SKM-1 (cell line): Measurements from ENCODE around the gene KLC4.

Source experiments
- DNase-seq: peaks from one replicate; lab custom pipeline; 2025; ENCODE audit not compliant: unreplicated experiment; lab: John Stamatoyannopoulos, UW

Gene KLC4

DNA sequence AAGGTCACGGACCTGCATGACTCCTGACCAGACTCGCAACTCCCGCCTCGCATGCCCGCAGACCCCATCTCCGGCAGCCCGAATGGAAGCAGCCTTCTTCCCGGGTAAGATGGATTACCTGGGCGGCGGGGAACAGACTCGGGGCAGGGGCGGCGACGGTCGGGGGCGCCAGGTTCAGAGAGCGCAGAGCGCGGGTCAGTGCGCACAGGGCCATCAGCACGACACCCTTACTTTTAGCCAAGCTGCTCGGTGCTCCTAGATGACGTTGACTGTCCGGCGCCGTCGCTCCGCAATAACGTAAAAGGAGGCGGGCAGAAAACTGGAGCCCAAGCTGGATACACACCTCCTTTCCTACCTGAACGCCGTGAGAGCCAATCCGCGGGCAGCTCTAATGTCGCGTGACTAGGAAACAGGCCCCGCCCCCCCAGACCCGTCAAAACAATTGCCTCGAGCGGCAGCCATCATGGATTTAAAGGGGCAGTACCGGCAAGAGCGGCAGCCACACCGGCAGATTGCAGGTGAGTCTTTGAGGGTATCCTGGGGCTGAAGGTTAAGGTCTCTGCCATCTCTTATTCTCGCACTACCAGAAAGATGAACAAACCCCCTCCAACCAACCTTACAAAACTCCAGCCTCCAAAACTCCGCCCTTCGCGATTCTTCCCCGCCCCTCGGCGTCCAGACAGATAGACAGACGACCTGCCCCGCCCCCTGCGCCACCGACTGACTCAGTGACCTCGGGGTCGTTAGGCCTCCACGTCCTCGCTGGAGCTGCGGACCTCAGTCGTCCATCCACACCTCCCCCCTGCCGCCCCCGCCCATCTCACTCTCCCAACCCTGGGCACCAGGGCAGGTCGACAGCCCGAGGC is at the start of gene KLC4, which contains the start of gene MRPL2:
Gene KLC4 (plus strand): TSS at position 464 of the 866 bp plus-strand sequence. CDS start 1,705 bp downstream, outside the sequence.
Gene MRPL2 (minus strand): TSS at position 267 of the 866 bp plus-strand sequence. CDS start 53 bp downstream, at position 214.
- DNase-seq, result peak; percentile 99

DNA sequence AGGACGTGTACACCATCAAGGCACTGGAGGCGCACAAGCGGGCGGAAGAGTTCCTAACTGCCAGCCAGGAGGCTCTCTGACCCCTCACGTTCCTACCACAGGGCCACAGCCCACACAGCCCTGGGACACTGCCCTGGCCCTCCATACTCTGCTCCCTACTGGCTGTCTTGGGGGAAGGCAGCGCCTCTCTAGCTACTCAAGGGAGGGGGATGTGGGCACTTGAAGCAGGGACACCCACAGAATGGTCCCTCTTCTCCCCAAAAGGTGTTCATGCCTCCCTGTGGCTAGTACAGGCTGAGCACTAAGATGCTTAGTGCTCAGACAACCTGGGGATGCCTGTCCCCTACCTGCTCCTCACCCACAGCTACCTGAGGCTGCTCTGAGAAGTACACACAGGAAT is 48.2 kb upstream of the KLC4 start:
- no peak for DNase-seq

DNA sequence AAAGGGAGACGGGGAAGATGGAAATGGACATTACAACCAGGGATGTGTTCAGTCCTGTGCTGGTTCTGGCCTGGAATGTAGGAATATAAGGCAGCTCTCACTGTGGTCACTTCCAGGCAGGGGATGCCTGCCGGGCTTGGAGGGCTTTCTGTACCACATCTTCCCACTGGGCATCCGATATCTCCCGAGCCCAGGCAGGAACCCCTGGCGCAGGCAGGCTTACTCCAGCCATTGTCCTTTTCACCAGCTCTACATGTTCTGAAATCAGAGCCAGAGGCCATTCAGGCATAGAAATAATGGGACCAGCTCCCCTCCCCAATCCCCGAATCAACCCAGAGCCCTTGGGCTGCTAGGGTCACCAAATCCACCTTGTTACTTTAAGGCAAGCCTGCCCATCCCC is 47.1 kb upstream of the KLC4 start:
- DNase-seq, result no peak

DNA sequence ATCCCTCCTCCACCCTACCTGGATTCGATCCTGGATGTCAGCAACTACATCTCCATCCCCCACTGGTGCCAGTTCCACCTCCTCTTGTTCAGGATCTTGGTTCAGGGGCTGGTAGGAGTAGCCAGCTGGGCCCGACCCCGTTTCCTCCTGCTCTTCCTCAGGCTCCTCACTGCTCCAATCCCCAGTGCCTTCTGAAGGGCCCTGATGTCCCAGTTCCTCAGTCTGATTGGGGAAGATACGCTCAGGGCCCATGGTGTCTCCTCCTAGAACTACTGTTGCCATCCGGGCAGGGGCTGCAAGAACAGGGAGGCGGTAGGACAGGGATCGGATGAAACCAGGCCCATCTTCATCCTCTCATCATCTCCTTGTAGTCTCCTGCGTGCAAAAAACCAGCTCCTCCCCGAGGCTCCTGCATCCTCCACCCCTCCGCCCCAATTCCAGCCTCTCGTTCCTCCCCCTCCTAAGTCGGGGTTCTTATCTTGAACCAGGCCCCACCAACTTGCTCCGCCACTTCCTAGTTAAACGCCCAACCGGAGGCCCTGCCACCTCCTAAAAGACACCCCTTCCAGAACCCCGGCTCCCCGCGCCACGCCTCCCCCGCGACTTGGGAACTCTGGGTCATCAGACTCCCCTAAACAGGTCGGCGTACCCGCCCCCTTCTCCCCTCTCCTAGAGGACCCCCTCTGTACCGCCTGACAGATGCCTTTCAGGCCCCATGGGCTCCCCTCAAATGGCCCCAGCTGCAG is 46.2 kb upstream of the KLC4 start:
- no peak for DNase-seq

DNA sequence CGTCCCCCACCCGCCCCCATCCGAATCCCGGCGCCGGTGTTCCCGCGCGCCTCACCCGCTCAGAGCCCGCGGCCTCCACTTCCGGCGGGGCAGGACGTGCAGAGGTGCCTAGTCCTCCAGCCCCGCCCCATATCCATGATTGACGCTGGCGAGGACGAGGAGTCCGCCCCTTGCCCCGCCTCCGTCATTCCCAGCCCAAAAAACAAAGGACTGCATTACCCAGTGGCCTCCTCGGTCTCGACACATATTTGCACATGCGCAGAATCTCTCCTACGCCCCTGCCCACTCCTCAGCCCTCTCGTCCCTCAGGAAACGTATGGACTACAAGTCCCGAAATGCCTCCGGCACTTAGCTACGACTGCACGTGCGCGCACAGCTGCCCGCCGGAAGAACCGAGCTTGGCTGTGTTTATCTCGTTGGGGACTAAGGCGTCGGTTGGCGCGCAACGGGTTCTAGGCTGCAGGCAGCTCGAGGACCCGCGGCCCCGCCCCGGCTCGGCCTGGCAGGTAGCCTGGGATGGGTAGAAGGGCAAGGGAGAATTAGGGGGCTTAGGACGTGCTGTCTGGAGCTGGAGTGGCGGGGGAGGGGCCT is 45.5 kb upstream of the KLC4 start, which contains the start of the genes KLHDC3 and MEA1:
Gene KLHDC3 (plus strand): TSS at position 407 of the 591 bp plus-strand sequence. CDS start 2,944 bp downstream, outside the sequence.
Gene MEA1 (minus strand): TSS at position 104 of the 591 bp plus-strand sequence. CDS start 133 bp downstream, outside the sequence.
- peak; percentile 99 for DNase-seq

DNA sequence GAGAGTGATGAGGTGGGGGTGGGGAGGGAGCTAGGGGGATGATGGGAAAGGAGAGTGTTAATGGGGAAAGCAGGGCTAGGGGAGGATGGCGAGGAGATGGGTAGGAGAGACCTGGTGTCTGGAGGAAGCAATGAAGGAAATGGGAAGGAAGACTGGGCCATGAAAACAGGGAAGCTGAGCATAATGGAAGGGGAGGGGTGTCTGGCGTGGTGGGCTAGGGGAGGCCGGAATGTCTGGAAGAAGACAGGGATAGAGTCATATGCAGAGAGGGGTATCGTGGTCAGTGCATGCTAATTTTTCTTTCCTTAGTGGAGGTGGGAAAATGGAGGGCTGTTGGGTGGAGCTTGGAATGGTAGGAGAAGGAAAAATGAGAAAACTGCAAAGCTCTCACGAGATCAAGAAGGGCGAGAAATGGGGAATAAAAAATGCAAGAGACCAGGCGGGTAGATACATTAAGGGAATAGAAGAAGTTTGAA is 45.0 kb upstream of the KLC4 start:
- no peak for DNase-seq

DNA sequence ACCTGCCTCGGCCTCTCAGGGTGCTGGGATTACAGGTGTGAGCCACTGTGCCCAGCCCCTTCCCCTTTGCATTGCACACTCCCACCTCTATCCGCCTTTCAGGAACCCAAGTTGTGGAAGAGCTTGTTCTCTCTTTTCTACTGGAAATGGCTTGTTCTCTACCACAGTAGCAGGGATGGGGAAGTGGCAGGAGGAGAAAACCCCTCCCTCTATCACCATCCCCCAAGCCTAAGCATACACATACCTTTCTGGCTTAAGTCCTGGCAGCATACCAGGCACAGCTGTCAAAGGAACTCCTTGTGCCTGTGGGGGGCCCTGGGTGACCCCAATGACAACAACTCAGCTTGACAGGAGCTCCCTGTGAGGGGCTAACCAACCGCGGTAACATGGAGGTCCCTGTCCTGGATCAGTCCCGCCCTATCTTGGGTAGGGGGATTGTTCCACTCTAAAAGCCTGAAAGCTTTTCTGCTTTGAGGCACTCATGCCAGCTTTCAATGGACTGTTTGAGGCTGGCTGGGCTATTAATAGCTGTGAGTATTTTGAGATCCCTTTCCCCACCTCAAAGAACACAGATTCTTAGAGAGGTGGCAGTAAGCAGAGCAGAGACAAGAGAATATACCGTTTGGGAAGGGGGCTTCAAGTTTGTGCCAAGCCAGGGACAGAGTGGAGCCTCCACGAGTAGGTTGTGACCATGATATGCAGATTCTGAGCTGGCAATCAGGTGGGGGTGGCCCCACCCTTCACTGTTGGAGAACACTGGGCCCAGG is 43.1 kb upstream of the KLC4 start:
- DNase-seq, result no peak

DNA sequence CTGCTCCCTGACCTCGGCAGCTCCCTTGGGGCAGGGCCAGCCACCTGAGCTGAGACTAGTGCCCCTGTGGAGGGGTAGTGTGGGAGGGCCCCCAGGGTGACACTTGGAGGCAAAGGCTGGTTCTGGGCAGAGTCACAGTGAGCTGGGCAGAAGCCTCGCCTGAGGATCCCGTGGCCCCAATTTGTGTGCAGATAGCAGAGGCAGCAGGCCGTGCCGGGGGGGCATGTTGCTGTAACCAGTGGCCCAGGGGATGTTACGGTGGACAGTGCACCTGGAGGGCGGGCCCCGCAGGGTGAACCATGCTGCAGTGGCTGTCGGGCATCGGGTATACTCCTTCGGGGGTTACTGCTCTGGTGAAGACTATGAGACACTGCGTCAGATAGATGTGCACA is 42.5 kb upstream of the KLC4 start:
- DNase-seq, result no peak

DNA sequence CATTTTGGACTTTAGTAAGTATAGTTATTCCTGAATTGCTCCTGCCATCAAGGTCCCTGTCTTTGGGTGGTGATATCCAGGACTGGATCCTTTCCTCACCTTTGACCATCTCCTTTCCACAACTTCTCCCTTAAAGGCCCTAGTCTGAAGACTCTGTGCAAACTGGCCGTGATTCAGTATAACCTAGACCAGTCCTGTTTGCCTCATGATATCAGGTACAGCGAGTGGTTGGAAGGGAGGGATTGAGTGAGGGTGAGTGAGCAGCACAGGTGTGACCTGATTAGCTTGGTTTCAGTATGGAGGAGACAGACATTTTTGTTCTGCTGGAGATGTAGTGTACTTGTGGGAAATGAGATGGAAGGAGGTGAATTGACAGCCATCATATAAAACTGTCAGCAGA is 40.3 kb upstream of the KLC4 start:
- DNase-seq, result no peak

DNA sequence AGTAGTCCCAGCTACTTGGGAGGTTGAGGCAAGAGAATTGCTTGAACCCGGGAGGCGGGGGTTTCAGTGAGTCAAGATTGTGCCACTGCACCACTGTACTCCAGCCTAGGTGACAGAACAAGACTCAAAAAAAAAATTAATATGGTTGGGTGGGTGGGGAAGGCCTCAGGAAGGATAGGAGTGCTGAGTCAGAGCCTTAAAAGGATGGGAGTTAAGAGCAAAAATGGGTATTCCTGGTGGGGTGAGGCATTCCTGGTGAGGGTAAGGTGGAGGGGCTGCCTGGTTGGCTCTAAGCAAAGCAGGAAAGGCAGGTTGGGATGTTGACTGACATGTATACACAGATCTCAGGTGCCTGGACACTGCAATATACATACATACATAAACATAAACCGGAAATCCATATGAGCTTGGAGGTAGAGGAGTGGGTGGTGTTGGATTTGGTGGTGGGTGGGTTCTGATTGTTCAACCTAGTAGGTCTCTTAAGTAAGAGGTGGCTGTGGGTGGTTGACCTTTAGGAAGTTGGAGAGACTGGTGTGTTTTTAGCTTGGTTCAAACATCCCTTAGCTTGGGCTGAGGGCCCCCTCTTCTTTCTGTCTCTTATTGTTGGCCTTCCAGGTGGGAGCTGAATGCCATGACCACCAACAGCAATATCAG is 39.3 kb upstream of the KLC4 start:
- DNase-seq, result no peak

DNA sequence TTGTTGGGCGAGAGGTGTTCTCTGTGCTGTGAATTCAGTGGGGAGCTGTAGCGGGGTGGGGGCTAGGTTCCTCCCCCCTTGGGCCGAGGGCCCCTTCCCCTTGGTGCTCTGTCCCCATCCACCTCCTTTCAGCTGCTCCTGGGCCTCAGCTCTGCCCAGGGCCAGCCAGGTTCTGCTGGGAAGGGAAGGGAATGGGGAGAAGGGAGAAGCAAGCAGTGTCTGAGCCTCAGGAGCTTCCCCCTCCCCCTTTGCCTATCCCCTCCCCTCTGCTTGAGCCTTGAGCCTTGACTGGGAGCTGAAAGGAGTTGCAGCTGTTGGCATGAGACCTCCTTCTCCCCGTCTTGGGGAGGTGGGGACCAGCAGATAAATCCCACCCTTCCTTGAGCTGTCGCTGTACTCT is 38.6 kb upstream of the KLC4 start:
- DNase-seq, result no peak

DNA sequence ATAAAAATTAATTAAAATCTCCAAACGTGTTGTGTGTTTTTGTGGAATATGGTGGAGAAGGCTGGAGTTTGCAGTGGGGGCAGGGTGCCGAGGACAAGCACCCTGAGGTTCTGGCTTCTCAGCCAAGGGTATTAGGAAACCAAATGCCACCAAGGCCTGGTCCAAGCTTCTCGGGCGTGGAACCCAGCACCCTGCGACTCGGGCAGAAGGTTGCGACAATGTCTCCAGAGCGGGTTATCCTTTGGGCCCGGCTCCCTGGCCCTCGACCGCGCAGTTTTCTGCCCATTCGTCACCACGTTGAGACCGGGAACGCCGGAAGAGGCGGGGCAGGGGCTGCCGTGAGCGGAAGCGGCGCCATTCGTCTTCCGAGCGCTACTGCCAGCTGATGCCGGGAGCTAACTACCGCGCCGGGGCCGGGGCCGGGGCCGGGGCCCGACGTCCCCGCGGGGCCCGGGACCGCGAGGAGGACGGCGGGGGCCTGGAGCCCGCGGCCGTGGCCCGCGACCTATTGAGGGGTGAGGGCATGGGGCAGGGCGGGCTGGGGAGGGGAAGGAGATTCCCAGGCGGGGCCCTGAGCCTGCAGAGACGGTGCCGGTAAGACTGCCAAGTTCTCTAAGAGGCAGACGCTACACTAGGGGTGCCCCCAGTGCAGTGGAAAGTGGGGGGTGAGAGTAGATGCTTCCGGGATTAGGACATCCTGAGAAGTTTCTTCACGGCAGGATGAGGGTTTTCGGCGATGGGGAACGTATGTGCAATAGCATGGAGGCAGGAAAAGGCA is 38.0 kb upstream of the KLC4 start, which contains the start of gene RRP36:
Gene RRP36 (plus strand): TSS at position 354 of the 778 bp plus-strand sequence. CDS start 32 bp downstream, at position 386.
- DNase-seq, result peak; percentile 24

DNA sequence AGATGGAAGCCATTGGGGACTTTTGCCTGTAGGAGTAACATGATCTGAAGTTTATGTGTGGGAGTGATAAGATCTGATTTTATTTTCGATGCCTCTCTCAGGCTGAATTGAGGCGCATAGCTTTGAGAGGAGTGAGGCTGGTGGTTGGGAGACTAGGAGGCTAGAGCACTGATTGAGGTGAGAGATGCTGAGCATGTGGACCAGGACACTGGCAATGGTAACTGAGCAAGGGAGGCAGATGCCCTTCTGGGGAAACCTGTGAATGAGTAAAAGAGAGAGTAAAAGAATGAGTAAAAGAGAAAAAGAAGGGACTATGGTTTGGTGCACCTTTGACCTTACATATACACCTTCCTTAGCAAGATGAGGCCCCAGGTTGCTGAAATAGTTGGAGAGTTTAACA is 35.0 kb upstream of the KLC4 start:
- DNase-seq, result no peak

DNA sequence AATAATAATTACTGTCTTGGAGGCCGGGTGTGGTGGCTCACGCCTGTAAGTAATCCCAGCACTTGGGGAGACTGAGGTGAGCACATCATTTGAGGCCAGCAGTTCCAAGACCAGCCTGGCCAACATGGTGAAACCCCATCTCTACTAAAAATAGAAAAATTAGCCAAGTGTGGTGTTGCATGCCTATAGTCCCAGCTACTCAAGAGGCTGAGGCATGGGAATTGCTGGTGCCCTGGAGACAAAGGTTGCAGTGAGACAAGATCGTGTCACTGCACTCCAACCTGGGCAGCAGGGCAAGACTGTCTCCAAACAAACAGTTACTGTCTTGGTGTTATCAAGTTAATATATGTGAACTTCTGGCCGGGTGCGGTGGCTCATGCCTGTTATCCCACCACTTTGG is 33.1 kb upstream of the KLC4 start:
- DNase-seq, result no peak

DNA sequence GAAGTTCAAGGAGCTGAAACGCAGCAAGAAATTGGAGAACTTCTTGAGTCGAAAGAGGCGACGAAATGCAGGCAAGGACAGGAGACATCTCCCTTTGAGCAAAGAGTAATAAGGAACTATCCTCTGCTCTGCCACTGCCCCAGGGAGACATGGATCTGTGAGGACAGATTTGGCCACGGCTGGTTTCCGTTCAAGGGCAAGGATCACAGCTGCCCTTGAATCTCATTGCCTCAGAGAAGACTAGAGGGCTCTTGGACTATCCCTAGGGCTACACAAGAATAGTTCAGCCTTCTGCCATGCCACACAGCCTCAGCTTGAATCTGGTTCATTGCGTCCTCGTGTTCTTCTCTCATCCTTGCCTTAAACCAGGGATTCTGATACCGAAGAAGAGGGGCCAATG is 30.3 kb upstream of the KLC4 start:
- no peak for DNase-seq

DNA sequence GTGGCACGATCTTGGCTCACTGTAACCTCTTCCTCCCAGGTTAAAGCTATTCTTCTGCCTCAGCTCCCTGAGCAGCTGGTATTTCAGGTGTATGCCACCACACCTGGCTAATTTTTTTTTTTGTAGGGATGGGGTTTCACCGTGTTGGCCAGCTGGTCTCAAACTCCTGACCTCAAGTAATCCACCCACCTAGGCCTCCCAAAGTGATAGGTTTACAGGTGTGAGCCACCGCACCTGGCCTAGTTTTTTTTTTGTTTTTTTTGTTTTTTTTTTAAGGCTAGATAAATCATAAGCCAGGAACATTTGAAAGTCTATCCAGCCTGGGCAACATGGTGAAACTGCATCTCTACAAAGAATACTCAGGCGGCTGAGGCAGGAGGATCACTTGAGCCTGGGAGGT is 27.1 kb upstream of the KLC4 start:
- DNase-seq, result no peak

DNA sequence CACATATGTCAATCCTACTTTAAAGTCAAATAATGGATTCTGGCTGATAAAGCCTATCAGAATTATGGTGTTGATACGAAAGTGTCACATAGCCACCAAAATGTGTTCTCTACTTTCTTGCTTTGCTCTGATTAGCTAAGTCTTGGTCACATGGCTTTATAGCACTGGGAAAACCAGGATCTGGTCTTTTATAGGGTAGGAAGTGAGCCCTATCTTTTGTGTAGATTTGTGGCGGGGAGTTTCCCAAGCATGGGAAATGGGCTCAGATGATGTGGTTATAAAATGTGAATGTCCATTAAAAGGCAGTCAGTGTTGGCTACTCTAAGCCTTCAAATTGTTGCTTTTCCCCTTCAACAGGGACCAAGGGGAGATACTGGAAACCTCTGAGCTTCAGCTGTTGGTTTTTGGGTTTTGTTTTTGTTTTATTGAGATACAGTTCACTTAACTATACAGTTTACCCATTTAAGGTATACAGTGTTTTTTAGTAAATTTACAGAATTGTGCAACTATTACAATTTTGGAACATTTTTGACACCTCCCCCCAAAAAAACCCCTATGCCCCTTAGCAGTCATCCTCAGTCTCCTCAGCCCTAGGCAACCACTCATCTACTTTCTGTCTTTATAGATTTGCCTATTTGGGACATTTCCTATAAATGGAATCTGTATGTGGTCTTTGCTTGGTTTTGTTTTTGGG is 25.8 kb upstream of the KLC4 start:
- no peak for DNase-seq

DNA sequence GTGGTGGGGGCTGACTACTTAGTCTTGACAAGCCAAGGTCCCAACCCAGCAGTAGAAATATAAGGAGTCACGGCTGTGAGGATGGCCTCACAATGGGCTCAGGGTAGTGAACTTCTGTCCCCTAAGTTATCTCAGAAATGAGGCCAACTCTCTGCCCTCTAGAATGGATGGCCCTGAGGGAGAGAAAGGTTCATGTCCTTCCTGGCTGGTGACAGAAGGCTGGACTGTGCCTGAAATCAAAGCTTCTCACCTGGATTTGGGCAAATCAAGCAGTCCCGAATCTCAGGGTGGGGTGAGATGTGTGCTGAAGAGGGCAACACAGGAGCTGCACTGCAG is 25.3 kb upstream of the KLC4 start:
- no peak for DNase-seq
